Erythroblast (primary cell): Measurements from ENCODE around the gene HAGHL.

Experiments
- GATA1 ChIP-seq: IDR thresholded peaks from 2 replicates; pipeline ENCODE4 v1.6.1; 2011; ENCODE audit warnings: low read depth, mild to moderate bottlenecking, control low read depth, low read length, moderate library complexity
- POLR2A ChIP-seq: IDR thresholded peaks from 2 replicates; pipeline ENCODE4 v1.6.1; 2011; ENCODE audit warnings: mild to moderate bottlenecking, low read length

- TF ChIP-seq POLR2A = no peak
- TF ChIP-seq GATA1 = no peak
These were observed 31.4 kb upstream of the HAGHL start for GRCh38 chr16:695355-696089.
